Naive thymus-derived CD8-positive, alpha-beta T cell (primary cell): ENCODE data around the gene IL1R1. TPM values are rescaled to one million over a fixed set of nuclear protein-coding genes. Genes with fewer than 3 reads are reported as not detected.

ENCODE experiments used
- ATAC-seq, 2 donors: fragments of 150-1000 bp; cut with Tn5 transposase in 1 of 2; sonication (Bioruptor Pico), chemical (Tn5 transposase) in 1 of 2; 1 replicate in 1 of 2; 2 replicates in 1 of 2; pipeline ENCODE4 v1.10.0; 2021; ENCODE audit warnings: mild to moderate bottlenecking in 2 of 2, moderate library complexity in 2 of 2
- POLR2A ChIA-PET: fragments of 350-600 bp; sonication (Branson Sonifier 250); formaldehyde crosslinking; loops from one replicate; lab custom pipeline; 2021; ENCODE audit warnings: antibody characterized with exemption; lab: Charles Lee
- DNase-seq, 10 donors: peaks; one replicate each; pipeline versions ENCODE4 v3.0.0 to v3.0.0-alpha.2; 2020 to 2022
- H3K27ac Mint-ChIP-seq, 10 donors: one replicate each; pipeline ENCODE4 v1.8.0; 2020 to 2022; ENCODE audit warnings: mild to moderate bottlenecking in 10 of 10, mixed read lengths in 10 of 10, moderate library complexity in 4 of 10, inconsistent platforms in 1 of 10
- H3K27me3 Mint-ChIP-seq, 5 donors: one replicate each; pipeline ENCODE4 v1.8.0; 2021 to 2022; ENCODE audit warnings: mixed read lengths in 5 of 5
- H3K36me3 Mint-ChIP-seq, 3 donors: one replicate each; pipeline ENCODE4 v1.8.0; 2020 to 2022; ENCODE audit warnings: mixed read lengths in 3 of 3, mild to moderate bottlenecking in 2 of 3, inconsistent platforms in 1 of 3
- H3K4me1 Mint-ChIP-seq, 4 donors: one replicate each; pipeline ENCODE4 v1.8.0; 2021 to 2022; ENCODE audit warnings: mixed read lengths in 4 of 4
- H3K4me3 Mint-ChIP-seq, 10 donors: one replicate each; pipeline ENCODE4 v1.8.0; 2020 to 2022; ENCODE audit warnings: mild to moderate bottlenecking in 10 of 10, mixed read lengths in 10 of 10, moderate library complexity in 6 of 10, inconsistent platforms in 1 of 10
- H3K9me3 Mint-ChIP-seq, 9 donors: one replicate each; pipeline ENCODE4 v1.8.0; 2020 to 2022; ENCODE audit warnings: mixed read lengths in 9 of 9, mild to moderate bottlenecking in 3 of 9, inconsistent platforms in 1 of 9, moderate library complexity in 1 of 9
- polyA plus RNA-seq, 3 donors: library from polyadenylated mRNA; unstranded; fragments of 300-500 nt; fragmentation: Illumina TruSeq; gene quantifications; one replicate each; pipeline ENCODE4 v1.2.3, GENCODE V29; 2021
- total RNA-seq, 8 experiments: library from RNA in 2 of 8; stranded (reverse) in 2 of 8; gene quantifications; one replicate each; pipeline ENCODE4 v1.2.3 and lab custom pipeline; 2021 to 2026

The IL1R1 gene
- total and polyA plus RNA-seq, 5 experiments from 2014 or later = 0.29 TPM; not detected in 4

- Mint-ChIP-seq H3K4me1 (peaks cover 4 to 9% (median 7%) of the 10 kb centered on the region in 4 donors), H3K4me3 (no peak overlapping the region), H3K27me3 (peaks cover 20 to 57% (median 37%) of the 10 kb centered on the region in 5 donors), H3K36me3 (no peaks in the 10 kb centered on the region), H3K9me3 (no peaks in the 10 kb centered on the region), H3K27ac (no peak overlapping the region)
- ATAC-seq = no peak
- POLR2A ChIA-PET = no interaction called here
- DNase-seq = no peak
Measured at GRCh38 chr2:102185347-102185746, 42.8 kb downstream of the IL1R1 start.

- peak in 1 of 10 donors; percentile 62 for DNase-seq
- peak within 1 kb of the TSS in 3 of 10 donors; percentile 9 to 69 (median 65) for H3K27ac Mint-ChIP-seq
- H3K27me3 Mint-ChIP-seq = peaks cover 18 to 47% (median 29%) of the 10 kb centered on the region in 5 donors
- H3K4me1 Mint-ChIP-seq = peaks cover 4 to 9% (median 7%) of the 10 kb centered on the region in 4 donors
- H3K36me3 Mint-ChIP-seq = no peaks in the 10 kb centered on the region
- POLR2A ChIA-PET = no interaction called here
- H3K4me3 Mint-ChIP-seq = peak within 1 kb of the TSS; percentile 81 to 92 (median 84)
- ATAC-seq = no peak
- H3K9me3 Mint-ChIP-seq = no peaks in the 10 kb centered on the region
Measured at GRCh38 chr2:102186791-102187495, 44.4 kb downstream of the IL1R1 start, which contains the start of gene IL1RL2. TSS of gene IL1RL2 (plus strand) at chr2:102187023. CDS start at chr2:102187868, 845 bp downstream.

- H3K36me3 Mint-ChIP-seq = no peaks in the 10 kb centered on the region
- POLR2A ChIA-PET = no interaction called here
- ATAC-seq = peak; percentile 85 to 88
Measured at GRCh38 chr2:102187496-102188150, 45.1 kb downstream of the IL1R1 start.

GRCh38 chr2:102190430-102191107 is 48.0 kb downstream of the IL1R1 start:
- H3K4me3 Mint-ChIP-seq = no peak overlapping the region
- ATAC-seq (no peak), DNase-seq (no peak)
- H3K9me3 Mint-ChIP-seq = no peaks in the 10 kb centered on the region
- peaks cover 4 to 7% (median 5%) of the 10 kb centered on the region in 4 donors for H3K4me1 Mint-ChIP-seq
- POLR2A ChIA-PET = no interaction called here
- H3K27ac Mint-ChIP-seq = no peak overlapping the region
- H3K36me3 Mint-ChIP-seq = peaks cover 0 to 3% (median 0%) of the 10 kb centered on the region in 3 donors
- H3K27me3 Mint-ChIP-seq = peaks cover 11 to 37% (median 27%) of the 10 kb centered on the region in 5 donors

More at GRCh38 chr2:102187496-102188150, 45.1 kb downstream of the IL1R1 start:
- Mint-ChIP-seq H3K9me3 (no peaks in the 10 kb centered on the region), H3K27me3 (peaks cover 15 to 47% (median 29%) of the 10 kb centered on the region in 5 donors), H3K27ac (peak overlapping the region in 3 of 10 donors; percentile 9 to 69 (median 65)), H3K4me1 (peaks cover 4 to 9% (median 7%) of the 10 kb centered on the region in 4 donors), H3K4me3 (peak overlapping the region; percentile 81 to 92 (median 84))
- peak in 9 of 10 donors; percentile 7 to 65 (median 22) for DNase-seq

GRCh38 chr2:102191501-102191900 is 49.0 kb downstream of the IL1R1 start:
- no peak for ATAC-seq
- peaks cover 4 to 7% (median 5%) of the 10 kb centered on the region in 4 donors for H3K4me1 Mint-ChIP-seq

GRCh38 chr2:102193074-102193473 is 50.5 kb downstream of the IL1R1 start:
- Mint-ChIP-seq H3K4me3 (no peak overlapping the region), H3K27ac (no peak overlapping the region), H3K4me1 (peaks cover under 1 to 6% (median 3%) of the 10 kb centered on the region in 4 donors), H3K9me3 (no peaks in the 10 kb centered on the region), H3K27me3 (peaks cover 11 to 41% (median 30%) of the 10 kb centered on the region in 5 donors), H3K36me3 (peaks cover 0 to 3% (median 0%) of the 10 kb centered on the region in 3 donors)
- no peak for DNase-seq
- ATAC-seq = no peak
- POLR2A ChIA-PET = no interaction called here

More at GRCh38 chr2:102191501-102191900, 49.0 kb downstream of the IL1R1 start:
- H3K9me3 Mint-ChIP-seq = no peaks in the 10 kb centered on the region
- H3K27ac Mint-ChIP-seq = no peak overlapping the region
- no peak for DNase-seq
- no peak overlapping the region for H3K4me3 Mint-ChIP-seq
- peaks cover 0 to 3% (median 0%) of the 10 kb centered on the region in 3 donors for H3K36me3 Mint-ChIP-seq
- POLR2A ChIA-PET = no interaction called here
- H3K27me3 Mint-ChIP-seq = peaks cover 11 to 38% (median 31%) of the 10 kb centered on the region in 5 donors

GRCh38 chr2:102194609-102195268 is 52.2 kb downstream of the IL1R1 start:
- Mint-ChIP-seq H3K9me3 (no peaks in the 10 kb centered on the region), H3K27ac (no peak overlapping the region), H3K27me3 (peaks cover 9 to 41% (median 26%) of the 10 kb centered on the region in 5 donors), H3K36me3 (peaks cover 0 to 3% (median 0%) of the 10 kb centered on the region in 3 donors), H3K4me3 (no peak overlapping the region), H3K4me1 (peaks cover 0 to 6% (median 3%) of the 10 kb centered on the region in 4 donors)
- DNase-seq (no peak), ATAC-seq (no peak)
- POLR2A ChIA-PET = no interaction called here

GRCh38 chr2:102197389-102198137 is 55.0 kb downstream of the IL1R1 start:
- peaks cover 0 to 6% (median 3%) of the 10 kb centered on the region in 4 donors for H3K4me1 Mint-ChIP-seq
- H3K9me3 Mint-ChIP-seq = no peaks in the 10 kb centered on the region
- peak overlapping the region in 1 of 10 donors; percentile 19 for H3K27ac Mint-ChIP-seq
- no peak for ATAC-seq
- DNase-seq = no peak
- H3K36me3 Mint-ChIP-seq = peaks cover 0 to 3% (median 0%) of the 10 kb centered on the region in 3 donors
- H3K27me3 Mint-ChIP-seq = peaks cover 3 to 26% (median 22%) of the 10 kb centered on the region in 5 donors
- H3K4me3 Mint-ChIP-seq = no peak overlapping the region
- POLR2A ChIA-PET = no interaction called here

GRCh38 chr2:102200539-102200938 is 58.0 kb downstream of the IL1R1 start:
- Mint-ChIP-seq H3K4me3 (no peak overlapping the region), H3K36me3 (peaks cover 0 to 9% (median 0%) of the 10 kb centered on the region in 3 donors), H3K9me3 (peaks cover 0 to 15% (median 10%) of the 10 kb centered on the region in 9 donors), H3K4me1 (peaks cover 0 to 6% (median 3%) of the 10 kb centered on the region in 4 donors), H3K27me3 (peaks cover 4 to 22% (median 11%) of the 10 kb centered on the region in 5 donors), H3K27ac (no peak overlapping the region)
- POLR2A ChIA-PET = no interaction called here
- no peak for ATAC-seq
- DNase-seq = no peak

- no peak overlapping the region for H3K4me3 Mint-ChIP-seq
- no peaks in the 10 kb centered on the region for H3K4me1 Mint-ChIP-seq
- ATAC-seq (no peak), DNase-seq (no peak)
- peaks cover 0 to 7% (median 0%) of the 10 kb centered on the region in 5 donors for H3K27me3 Mint-ChIP-seq
- peaks cover 0 to 13% (median 0%) of the 10 kb centered on the region in 3 donors for H3K36me3 Mint-ChIP-seq
- POLR2A ChIA-PET = no interaction called here
- H3K27ac Mint-ChIP-seq = no peak overlapping the region
- peaks cover 0 to 21% (median 14%) of the 10 kb centered on the region in 9 donors for H3K9me3 Mint-ChIP-seq
Measured at GRCh38 chr2:102204638-102205037, 62.1 kb downstream of the IL1R1 start.

- Mint-ChIP-seq H3K4me3 (no peak overlapping the region), H3K9me3 (peaks cover 0 to 21% (median 14%) of the 10 kb centered on the region in 9 donors), H3K27me3 (peaks cover 0 to 4% (median 0%) of the 10 kb centered on the region in 5 donors), H3K4me1 (no peaks in the 10 kb centered on the region), H3K27ac (no peak overlapping the region), H3K36me3 (peaks cover 0 to 13% (median 0%) of the 10 kb centered on the region in 3 donors)
- POLR2A ChIA-PET = no interaction called here
- DNase-seq = no peak
- ATAC-seq = no peak
Measured at GRCh38 chr2:102206666-102207341, 64.3 kb downstream of the IL1R1 start.
